Endothelial cell of umbilical vein (primary cell): Measurements from ENCODE around the gene RYR2. TPM values are rescaled to one million over a fixed set of nuclear protein-coding genes. Genes with fewer than 3 reads are reported as not detected.

Source experiments
- BruUV-seq: library from RNA; stranded (reverse); fragments of 400-500 nt; replicated peaks from 2 replicates; lab custom pipeline; 2021; lab: Mats Ljungman, UMichigan
- CTCF ChIA-PET: fragments of 300-600, 350-600 bp; sonication (Branson Sonifier 250); formaldehyde crosslinking; loops from one replicate; lab custom pipeline; 2021; ENCODE audit warnings: antibody characterized with exemption, inconsistent platforms; lab: Charles Lee
- POLR2A ChIA-PET: fragments of 300-600, 350-600 bp; sonication (Branson Sonifier 250); formaldehyde crosslinking; loops from one replicate; lab custom pipeline; 2021; ENCODE audit warnings: antibody characterized with exemption, inconsistent platforms; lab: Charles Lee
- DNase-seq: peaks from one replicate; pipeline ENCODE4 v3.0.0-alpha.2; 2011; ENCODE audit warnings: low read depth, low spot score
- FAIRE-seq: peaks from 2 replicates; lab custom pipeline; 2011; peaks lifted over from hg19 to GRCh38; lab: Jason Lieb, UNC
- H2AFZ ChIP-seq: 2 replicates; pipeline ENCODE4 v1.6.0; 2012; ENCODE audit warnings: low read depth, low read length, control low read depth, inconsistent platforms
- H3K27ac ChIP-seq: 2 replicates; pipeline ENCODE4 v1.5.1; 2011; ENCODE audit warnings: low read depth, mild to moderate bottlenecking, control low read depth, low read length, moderate library complexity; ENCODE audit not compliant: insufficient read depth
- H3K27me3 ChIP-seq, 2 experiments: 2 replicates each; pipeline versions ENCODE4 v1.6.0 to v1.6.1; 2011; ENCODE audit warnings: low read length in 2 of 2, mixed read lengths in 1 of 2; ENCODE audit not compliant: control insufficient read depth in 2 of 2, insufficient read depth in 2 of 2
- H3K36me3 ChIP-seq, 2 experiments: 2 replicates in 1 of 2; 3 replicates in 1 of 2; pipeline ENCODE4 v1.5.1; 2011; ENCODE audit warnings: low read length in 2 of 2, mild to moderate bottlenecking in 1 of 2, moderate library complexity in 1 of 2; ENCODE audit not compliant: control insufficient read depth in 2 of 2, insufficient read depth in 2 of 2; ENCODE audit errors: extremely low read depth in 1 of 2
- H3K4me1 ChIP-seq: 3 replicates; pipeline ENCODE4 v1.5.1; 2011; ENCODE audit warnings: mild to moderate bottlenecking, low read length; ENCODE audit not compliant: control insufficient read depth, insufficient read depth; ENCODE audit errors: extremely low read depth
- H3K4me2 ChIP-seq: 2 replicates; pipeline ENCODE4 v1.6.1; 2011; ENCODE audit warnings: low read length, control low read depth, mixed read lengths; ENCODE audit not compliant: insufficient read depth
- H3K4me3 ChIP-seq, 3 experiments: fragments of 200-600 bp in 1 of 3; sonication (generic), shearing (Covaris generic) in 1 of 3; replicated peaks in 1 of 3; 2 replicates each; pipeline ENCODE4 v1.5.1; 2011 to 2016; ENCODE audit warnings: control low read depth in 3 of 3, low read length in 3 of 3, mild to moderate bottlenecking in 2 of 3, inconsistent platforms in 1 of 3, low read depth in 1 of 3, moderate library complexity in 1 of 3; ENCODE audit not compliant: insufficient read depth in 1 of 3
- H3K79me2 ChIP-seq: 2 replicates; pipeline ENCODE4 v1.6.0; 2012; ENCODE audit warnings: low read length, inconsistent platforms; ENCODE audit not compliant: control insufficient read depth, insufficient read depth
- H3K9ac ChIP-seq: replicated peaks from 2 replicates; pipeline ENCODE3; 2011; ENCODE audit warnings: low read length, control low read depth; ENCODE audit not compliant: insufficient read depth; ENCODE audit errors: extremely low read depth
- H3K9me1 ChIP-seq: replicated peaks from 3 replicates; pipeline ENCODE4 v1.6.0; 2011; ENCODE audit warnings: mild to moderate bottlenecking, low read length; ENCODE audit not compliant: control insufficient read depth, insufficient read depth; ENCODE audit errors: extremely low read depth
- H3K9me3 ChIP-seq: replicated peaks from 2 replicates; pipeline ENCODE4 v1.5.1; 2012; ENCODE audit warnings: low read length, inconsistent platforms; ENCODE audit not compliant: control insufficient read depth, insufficient read depth
- H4K20me1 ChIP-seq: replicated peaks from 2 replicates; pipeline ENCODE3; 2011; ENCODE audit warnings: mild to moderate bottlenecking, low read length; ENCODE audit not compliant: control insufficient read depth, insufficient read depth; ENCODE audit errors: extremely low read depth
- EZH2 ChIP-seq: IDR thresholded peaks from 2 replicates; pipeline ENCODE4 v1.6.1; 2012; ENCODE audit warnings: borderline replicate concordance, low read depth, mild to moderate bottlenecking, moderate library complexity, low read length, inconsistent platforms; ENCODE audit not compliant: severe bottlenecking
- FOS ChIP-seq: IDR thresholded peaks from 2 replicates; pipeline ENCODE4 v1.6.1; 2011; ENCODE audit warnings: mild to moderate bottlenecking, low read length, moderate library complexity, borderline replicate concordance; ENCODE audit not compliant: insufficient read depth
- GATA2 ChIP-seq: IDR thresholded peaks from 2 replicates; pipeline ENCODE4 v1.7.0; 2011; ENCODE audit warnings: low read depth, mild to moderate bottlenecking, moderate library complexity, mixed read lengths, low read length; ENCODE audit not compliant: insufficient read length, insufficient read depth
- JUN ChIP-seq: IDR thresholded peaks from 2 replicates; pipeline ENCODE4 v1.6.1; 2011; ENCODE audit warnings: borderline replicate concordance, low read depth; ENCODE audit not compliant: insufficient read length, insufficient read depth
- MYC ChIP-seq: IDR thresholded peaks from one replicate; pipeline ENCODE4 v1.6.1; 2011; ENCODE audit warnings: mild to moderate bottlenecking, low read depth, low read length
- POLR2A ChIP-seq: IDR thresholded peaks from 2 replicates; pipeline ENCODE4 v1.6.1; 2012; ENCODE audit warnings: low read depth, mild to moderate bottlenecking, control low read depth, low read length
- POLR2AphosphoS5 ChIP-seq: IDR thresholded peaks from 2 replicates; pipeline ENCODE4 v1.6.1; 2012; ENCODE audit warnings: low read depth, mild to moderate bottlenecking, control low read depth, low read length, moderate library complexity; ENCODE audit not compliant: insufficient read depth
- dilution Hi-C: fragments of 300-500 bp; cut with MboI; formaldehyde crosslinking; loops from one replicate; pipeline ENCODE4 v1.15.0; 2019; ENCODE audit warnings: low sequenced_read_pairs; ENCODE audit not compliant: extremely low pct_ligation_motif_present
- intact Hi-C: fragments of 100-400 bp; cut with micrococcal nuclease; formaldehyde crosslinking; loops from one replicate; pipeline ENCODE4 v1.10.0; 2022
- polyA plus RNA-seq, 4 experiments: library from polyadenylated mRNA; depleted of rRNA in 3 of 4; stranded (reverse) in 3 of 4; unstranded in 1 of 4; fragments of >200 nt; gene quantifications; 2 replicates each; pipeline versions ENCODE4 v1.2.1 to v1.2.3, GENCODE V29; 2011 to 2012; ENCODE audit warnings: missing spikeins in 1 of 4
- total RNA-seq: library from RNA; stranded (reverse); gene quantifications from 2 replicates; pipeline ENCODE4 v1.2.3, GENCODE V29; 2021
- TF ChIP-seq, protein P1 (sequence below), 2 donors: IDR thresholded peaks; 1 replicate in 1 of 2; 2 replicates in 1 of 2; pipeline ENCODE4 v1.5.1; 2011; ENCODE audit warnings: low read length in 2 of 2, mild to moderate bottlenecking in 2 of 2, moderate library complexity in 2 of 2, control low read depth in 1 of 2, inconsistent platforms in 1 of 2, low read depth in 1 of 2; ENCODE audit not compliant: insufficient read depth in 1 of 2; ENCODE audit errors: extremely low read depth in 1 of 2
- TF ChIP-seq, protein P2 (sequence below): IDR thresholded peaks from 2 replicates; pipeline ENCODE4 v1.6.1; 2011; ENCODE audit not compliant: insufficient read depth, insufficient read length

Gene RYR2
- total and polyA plus RNA-seq, 2 donors (not counting 3 experiments of a cell fraction or from before 2014, with no cell fraction given) = not detected

DNA sequence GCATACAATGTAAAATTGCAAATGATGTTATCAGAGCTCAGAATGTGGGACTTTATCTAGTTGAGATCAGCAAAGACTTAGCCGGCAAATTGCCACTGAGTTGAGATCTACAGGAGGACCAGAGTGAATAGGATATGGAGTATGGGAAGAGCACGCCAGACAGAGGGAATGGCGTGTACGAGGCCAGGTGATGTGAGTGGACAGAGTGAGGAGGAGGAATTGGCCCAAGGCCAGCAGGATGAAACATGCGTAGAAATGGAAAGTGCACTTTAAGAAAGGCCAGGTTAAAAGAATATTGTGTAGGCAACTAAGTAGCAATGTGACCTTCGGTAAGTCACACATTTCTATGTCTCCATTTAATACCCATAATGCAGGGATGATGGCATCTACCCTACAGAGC lies 637.7 kb downstream of the RYR2 start:
- CTCF ChIA-PET = no interaction called here
- no peak overlapping the region for H3K4me2 ChIP-seq
- BruUV-seq = no TSS peak

More for the DNA sequence above, 637.7 kb downstream of the RYR2 start:
- POLR2A ChIA-PET = no interaction called here
- H3K9ac ChIP-seq = no peak overlapping the region
- no peak overlapping the region for H3K4me3 ChIP-seq
- no peaks in the 10 kb centered on the region for H4K20me1 ChIP-seq
- DNase-seq = no peak
- no peak for FAIRE-seq
- H3K27ac ChIP-seq = no peak overlapping the region
- H3K79me2 ChIP-seq = no peaks in the 10 kb centered on the region
- dilution Hi-C loops = no loop called here
- no peaks in the 10 kb centered on the region for H3K27me3 ChIP-seq
- intact Hi-C loops = no loop called here
- H3K9me3 ChIP-seq = peaks cover 2% of the 10 kb centered on the region
- H3K9me1 ChIP-seq = no peaks in the 10 kb centered on the region
- TF ChIP-seq EZH2 (no peak), POLR2A (no peak), GATA2 (no peak), POLR2AphosphoS5 (no peak), JUN (no peak), MYC (no peak), FOS (no peak)
- TF ChIP-seq, protein P1, sequence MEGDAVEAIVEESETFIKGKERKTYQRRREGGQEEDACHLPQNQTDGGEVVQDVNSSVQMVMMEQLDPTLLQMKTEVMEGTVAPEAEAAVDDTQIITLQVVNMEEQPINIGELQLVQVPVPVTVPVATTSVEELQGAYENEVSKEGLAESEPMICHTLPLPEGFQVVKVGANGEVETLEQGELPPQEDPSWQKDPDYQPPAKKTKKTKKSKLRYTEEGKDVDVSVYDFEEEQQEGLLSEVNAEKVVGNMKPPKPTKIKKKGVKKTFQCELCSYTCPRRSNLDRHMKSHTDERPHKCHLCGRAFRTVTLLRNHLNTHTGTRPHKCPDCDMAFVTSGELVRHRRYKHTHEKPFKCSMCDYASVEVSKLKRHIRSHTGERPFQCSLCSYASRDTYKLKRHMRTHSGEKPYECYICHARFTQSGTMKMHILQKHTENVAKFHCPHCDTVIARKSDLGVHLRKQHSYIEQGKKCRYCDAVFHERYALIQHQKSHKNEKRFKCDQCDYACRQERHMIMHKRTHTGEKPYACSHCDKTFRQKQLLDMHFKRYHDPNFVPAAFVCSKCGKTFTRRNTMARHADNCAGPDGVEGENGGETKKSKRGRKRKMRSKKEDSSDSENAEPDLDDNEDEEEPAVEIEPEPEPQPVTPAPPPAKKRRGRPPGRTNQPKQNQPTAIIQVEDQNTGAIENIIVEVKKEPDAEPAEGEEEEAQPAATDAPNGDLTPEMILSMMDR (IDR thresholded peaks at IDR 0.05; ENCODE audit: extremely low read depth in 1 of 2, insufficient read depth in 1 of 2, low read depth in 1 of 2, low read length in 2 of 2) = no peak
- TF ChIP-seq, protein P2, sequence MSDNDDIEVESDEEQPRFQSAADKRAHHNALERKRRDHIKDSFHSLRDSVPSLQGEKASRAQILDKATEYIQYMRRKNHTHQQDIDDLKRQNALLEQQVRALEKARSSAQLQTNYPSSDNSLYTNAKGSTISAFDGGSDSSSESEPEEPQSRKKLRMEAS = no peak
- H2AFZ ChIP-seq = no peak overlapping the region
- no peaks in the 10 kb centered on the region for H3K36me3 ChIP-seq
- no peaks in the 10 kb centered on the region for H3K4me1 ChIP-seq
